H1 (cell line): ENCODE results near the gene PDE3A. TPM values are rescaled to one million over a fixed set of nuclear protein-coding genes. Genes with fewer than 3 reads are reported as not detected.

Experiments
- CTCF ChIA-PET: fragments of 300-600 bp; sonication (Branson Sonifier 250); formaldehyde crosslinking; loops from one replicate; lab custom pipeline; 2021; ENCODE audit not compliant: partially characterized antibody; lab: Charles Lee
- POLR2A ChIA-PET: fragments of 300-600 bp; sonication (Branson Sonifier 250); formaldehyde crosslinking; loops from one replicate; lab custom pipeline; 2021; ENCODE audit warnings: inconsistent platforms; ENCODE audit not compliant: partially characterized antibody; lab: Charles Lee
- DNase-seq, 2 experiments: peaks; one replicate each; pipeline versions ENCODE4 v3.0.0 to v3.0.0-alpha.2; 2010 to 2022; ENCODE audit warnings: low spot score in 2 of 2, low read depth in 1 of 2, mixed read lengths in 1 of 2
- FAIRE-seq: peaks from 2 replicates; lab custom pipeline; 2011; peaks lifted over from hg19 to GRCh38; lab: Jason Lieb, UNC
- H2AFZ ChIP-seq: 2 replicates; pipeline ENCODE4 v1.8.1; 2012; ENCODE audit warnings: low read length, inconsistent platforms
- H2AK5ac ChIP-seq: 2 replicates; pipeline ENCODE4 v1.6.1; 2013; ENCODE audit warnings: low read depth, low read length
- H2BK120ac ChIP-seq: replicated peaks from 2 replicates; pipeline ENCODE3; 2013; ENCODE audit warnings: low read depth, low read length, inconsistent platforms
- H2BK12ac ChIP-seq: 2 replicates; pipeline ENCODE4 v1.6.1; 2013; ENCODE audit warnings: low read depth, low read length
- H2BK15ac ChIP-seq: 2 replicates; pipeline ENCODE4 v1.6.1; 2013; ENCODE audit warnings: low read length
- H2BK20ac ChIP-seq: 2 replicates; pipeline ENCODE4 v1.6.1; 2013; ENCODE audit warnings: low read length
- H2BK5ac ChIP-seq: 2 replicates; pipeline ENCODE4 v1.6.1; 2013; ENCODE audit warnings: low read depth, low read length
- H3K14ac ChIP-seq: 2 replicates; pipeline ENCODE4 v1.6.1; 2013; ENCODE audit warnings: inconsistent platforms; ENCODE audit not compliant: insufficient read length
- H3K18ac ChIP-seq: 2 replicates; pipeline ENCODE4 v1.6.1; 2013; ENCODE audit warnings: low read length; ENCODE audit errors: extremely low read depth
- H3K23ac ChIP-seq: 2 replicates; pipeline ENCODE4 v1.6.1; 2013; ENCODE audit warnings: inconsistent platforms; ENCODE audit not compliant: insufficient read length
- H3K23me2 ChIP-seq: 2 replicates; pipeline ENCODE4 v1.6.1; 2013; ENCODE audit warnings: low read depth, low read length
- H3K27ac ChIP-seq: 2 replicates; pipeline ENCODE4 v1.6.1; 2011; ENCODE audit warnings: low read depth, low read length, inconsistent platforms
- H3K27me3 ChIP-seq, 4 experiments: replicated peaks in 1 of 4; 1 replicate in 1 of 4; 2 replicates in 3 of 4; pipeline versions ENCODE4 v1.6.1 to v1.8.1; 2011 to 2013; ENCODE audit warnings: low read length in 3 of 4, mild to moderate bottlenecking in 3 of 4, inconsistent platforms in 2 of 4, mixed read lengths in 2 of 4, moderate library complexity in 1 of 4; ENCODE audit not compliant: control insufficient read depth in 3 of 4, insufficient read depth in 3 of 4; ENCODE audit errors: extremely low read depth in 1 of 4
- H3K36me3 ChIP-seq, 4 experiments: 2 replicates each; pipeline versions ENCODE4 v1.6.1 to v1.8.1; 2011 to 2013; ENCODE audit warnings: mild to moderate bottlenecking in 4 of 4, low read length in 3 of 4, moderate library complexity in 2 of 4, control low read depth in 1 of 4, inconsistent platforms in 1 of 4; ENCODE audit not compliant: insufficient read depth in 4 of 4, control insufficient read depth in 2 of 4
- H3K4ac ChIP-seq: replicated peaks from 2 replicates; pipeline ENCODE3; 2013; ENCODE audit warnings: low read length, low read depth, mixed read lengths, inconsistent platforms; ENCODE audit not compliant: insufficient read length
- H3K4me1 ChIP-seq, 4 experiments: replicated peaks in 1 of 4; 1 replicate in 1 of 4; 2 replicates in 3 of 4; pipeline versions ENCODE4 v1.6.1 to v1.8.1; 2011 to 2013; ENCODE audit warnings: low read length in 3 of 4, inconsistent platforms in 2 of 4, mixed read lengths in 1 of 4; ENCODE audit not compliant: insufficient read depth in 4 of 4, control insufficient read depth in 3 of 4
- H3K4me2 ChIP-seq, 2 experiments: 2 replicates each; pipeline versions ENCODE4 v1.6.1 to v1.8.1; 2011 to 2013; ENCODE audit warnings: low read depth in 2 of 2, low read length in 2 of 2, control low read depth in 1 of 2, inconsistent platforms in 1 of 2, mild to moderate bottlenecking in 1 of 2; ENCODE audit not compliant: insufficient read depth in 1 of 2
- H3K4me3 ChIP-seq, 4 experiments: fragments of 200-600, 300-600 bp in 1 of 4; sonication (generic), shearing (Covaris generic), sonication (Bioruptor Twin) in 1 of 4; 2 replicates each; pipeline versions ENCODE4 v1.5.1 to v1.8.1; 2011 to 2016; ENCODE audit warnings: low read length in 4 of 4, low read depth in 3 of 4, control low read depth in 2 of 4, inconsistent platforms in 2 of 4, mild to moderate bottlenecking in 2 of 4, mixed read lengths in 1 of 4, moderate library complexity in 1 of 4; ENCODE audit not compliant: insufficient read depth in 2 of 4; ENCODE audit errors: extremely low read depth in 1 of 4
- H3K56ac ChIP-seq: replicated peaks from 2 replicates; pipeline ENCODE3; 2013; ENCODE audit warnings: low read depth, mild to moderate bottlenecking, mixed read lengths, low read length, inconsistent platforms; ENCODE audit not compliant: insufficient read length
- H3K79me1 ChIP-seq: 2 replicates; pipeline ENCODE4 v1.6.1; 2013; ENCODE audit warnings: low read depth, low read length, control low read depth
- H3K79me2 ChIP-seq, 2 experiments: 2 replicates each; pipeline versions ENCODE4 v1.6.1 to v1.8.1; 2012 to 2013; ENCODE audit warnings: low read length in 2 of 2, mild to moderate bottlenecking in 2 of 2, inconsistent platforms in 1 of 2; ENCODE audit not compliant: insufficient read depth in 2 of 2, control insufficient read depth in 1 of 2
- H3K9ac ChIP-seq, 4 experiments: replicated peaks in 1 of 4; 1 replicate in 1 of 4; 2 replicates in 3 of 4; pipeline versions ENCODE4 v1.6.1 to v1.8.1; 2011 to 2013; ENCODE audit warnings: low read depth in 3 of 4, low read length in 3 of 4, control low read depth in 2 of 4, mild to moderate bottlenecking in 2 of 4, moderate library complexity in 2 of 4, inconsistent platforms in 1 of 4; ENCODE audit errors: extremely low read depth in 1 of 4
- H3K9me3 ChIP-seq, 2 experiments: 2 replicates each; pipeline versions ENCODE4 v1.6.1 to v1.8.1; 2012 to 2013; ENCODE audit warnings: mild to moderate bottlenecking in 2 of 2, moderate library complexity in 2 of 2, control low read depth in 1 of 2, inconsistent platforms in 1 of 2, low read depth in 1 of 2, low read length in 1 of 2, mixed read lengths in 1 of 2; ENCODE audit not compliant: insufficient read depth in 2 of 2
- H4K20me1 ChIP-seq, 2 experiments: replicated peaks in 1 of 2; 2 replicates each; pipeline versions ENCODE3 to v1.8.1; 2011 to 2013; ENCODE audit warnings: inconsistent platforms in 2 of 2, low read length in 2 of 2, mild to moderate bottlenecking in 1 of 2; ENCODE audit not compliant: insufficient read depth in 2 of 2, control insufficient read depth in 1 of 2
- H4K5ac ChIP-seq: 2 replicates; pipeline ENCODE4 v1.6.1; 2013; ENCODE audit warnings: low read length, low read depth, mixed read lengths, inconsistent platforms; ENCODE audit not compliant: insufficient read length
- H4K8ac ChIP-seq: 2 replicates; pipeline ENCODE4 v1.8.0; 2013; ENCODE audit warnings: mild to moderate bottlenecking, moderate library complexity, low read length, inconsistent platforms; ENCODE audit not compliant: insufficient read depth; ENCODE audit errors: extremely low read depth
- H4K91ac ChIP-seq: replicated peaks from 2 replicates; pipeline ENCODE3; 2013; ENCODE audit warnings: low read length, mixed read lengths, inconsistent platforms; ENCODE audit not compliant: insufficient read length
- CHD7 ChIP-seq: fragments of 300-600 bp; sonication (generic); IDR thresholded peaks from 2 replicates; pipeline ENCODE4 v1.7.1; 2012; ENCODE audit warnings: low read length, moderate library complexity, mild to moderate bottlenecking, inconsistent platforms; ENCODE audit not compliant: insufficient replicate concordance
- WGBS, 2 experiments: shearing (Covaris generic) in 1 of 2; methylation state at CpG; one replicate each; pipeline versions ENCODE4 v1.1.6 to v1.1.7; 2013 to 2015; ENCODE audit warnings: low lambda C conversion rate in 2 of 2, mixed read lengths in 2 of 2, inconsistent platforms in 1 of 2, low coverage in 1 of 2, missing lambda C conversion rate in 1 of 2; ENCODE audit not compliant: insufficient replicate concordance in 2 of 2, insufficient coverage in 1 of 2, insufficient read length in 1 of 2; ENCODE audit errors: extremely low coverage in 1 of 2, missing lambda C conversion rate in 1 of 2; 5-methylcytosine and 5-hydroxymethylcytosine counted together
- polyA plus RNA-seq, 7 experiments: library from polyadenylated mRNA; depleted of rRNA in 3 of 7; stranded (reverse) in 5 of 7; unstranded in 2 of 7; fragments of >200 nt in 5 of 7; fragments of 200-250 nt in 2 of 7; gene quantifications; 1 replicate in 5 of 7; 2 replicates in 1 of 7; 4 replicates in 1 of 7; pipeline versions ENCODE4 v1.2.1 to v1.2.3, GENCODE V29; 2011 to 2013; ENCODE audit warnings: missing spikeins in 2 of 7, mixed read lengths in 2 of 7
- total RNA-seq: library from RNA; stranded (reverse); fragmentation: NEBNext Ultra II Directional; extraction: Animal tissue kit (Norgen Biotek cat#: 25700); gene quantifications from 2 replicates; pipeline ENCODE4 v1.2.1, GENCODE V29; 2021

The PDE3A gene
- total and polyA plus RNA-seq, 2 of the 8 experiments (the other 6 are each of a cell fraction or from before 2014, with no cell fraction given): 1.4 to 3.4 TPM

GRCh38 chr12:20510811-20511210 lies 142.5 kb downstream of the PDE3A start:
- Histone ChIP-seq H4K91ac (no peak overlapping the region), H2AK5ac (no peak overlapping the region), H3K9me3 (no peaks in the 10 kb centered on the region), H2BK12ac (no peak overlapping the region), H2BK120ac (no peak overlapping the region), H3K27me3 (no peaks in the 10 kb centered on the region), H3K23ac (no peak overlapping the region), H4K20me1 (no peaks in the 10 kb centered on the region), H3K9ac (no peak overlapping the region), H3K27ac (no peak overlapping the region), H2AFZ (no peak overlapping the region), H2BK5ac (no peak overlapping the region), H3K4me3 (no peak overlapping the region), H2BK15ac (no peak overlapping the region), H4K5ac (no peak overlapping the region), H3K4me1 (no peaks in the 10 kb centered on the region), H3K4ac (no peak overlapping the region), H3K4me2 (no peak overlapping the region), H3K79me2 (no peaks in the 10 kb centered on the region), H3K18ac (no peak overlapping the region), H3K14ac (no peak overlapping the region), H3K23me2 (no peaks in the 10 kb centered on the region; the same call in 1 of the 2 replicates), H3K56ac (no peak overlapping the region), H2BK20ac (no peak overlapping the region), H3K79me1 (no peaks in the 10 kb centered on the region), H4K8ac (no peak overlapping the region), H3K36me3 (no peaks in the 10 kb centered on the region)
- 88% methylated on average over 1 of the region's 1 CpG; no CpG with 5 or more reads in 1 of the 2 experiments for WGBS, 2 experiments
- DNase-seq (no peak), FAIRE-seq (no peak)
- ChIA-PET CTCF (no interaction called here), POLR2A (no interaction called here)
- TF ChIP-seq CHD7: no peak
